ENCODE results near the gene TPCN1. TPM values are rescaled to one million over a fixed set of nuclear protein-coding genes. Genes with fewer than 3 reads are reported as not detected.

Gene TPCN1
- total RNA-seq, 1 donor from 2014 or later, result 39.5 TPM

DNA sequence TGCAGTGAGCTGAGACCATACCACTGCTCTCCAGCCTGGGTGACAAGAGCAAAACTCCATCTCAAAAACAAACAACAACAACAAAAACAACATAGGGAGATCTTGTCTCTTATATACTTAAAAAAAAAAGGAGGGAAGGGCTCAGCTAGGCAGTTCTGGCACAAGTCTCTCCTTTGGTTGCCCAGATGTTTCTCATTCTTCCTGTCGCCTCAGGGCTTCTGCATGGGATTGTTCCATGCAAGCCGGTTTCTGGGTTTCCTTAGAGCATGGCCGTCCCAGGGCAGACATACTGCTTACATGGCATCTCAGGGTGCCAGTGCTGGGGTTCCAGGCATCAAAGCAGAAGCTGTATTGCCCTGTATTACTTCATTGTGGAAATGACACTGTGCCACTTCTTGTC, 118.8 kb downstream of the TPCN1 start:
- intact Hi-C loops (cut with DNase I), result no loop called here
- Histone ChIP-seq H3K9me3 (no peaks in the 10 kb centered on the region), H3K36me3 (no peaks in the 10 kb centered on the region), H3K27me3 (no peaks in the 10 kb centered on the region), H3K4me3 (no peak overlapping the region), H3K27ac (no peak overlapping the region), H3K4me1 (peaks cover 5% of the 10 kb centered on the region)
- TF ChIP-seq POLR2A (IDR thresholded peaks at IDR 0.05) (no peak), POLR2AphosphoS5 (IDR thresholded peaks at IDR 0.05; ENCODE audit: insufficient read depth in 1 of 2, low read depth in 1 of 2) (no peak)
- TF ChIP-seq, protein P1, sequence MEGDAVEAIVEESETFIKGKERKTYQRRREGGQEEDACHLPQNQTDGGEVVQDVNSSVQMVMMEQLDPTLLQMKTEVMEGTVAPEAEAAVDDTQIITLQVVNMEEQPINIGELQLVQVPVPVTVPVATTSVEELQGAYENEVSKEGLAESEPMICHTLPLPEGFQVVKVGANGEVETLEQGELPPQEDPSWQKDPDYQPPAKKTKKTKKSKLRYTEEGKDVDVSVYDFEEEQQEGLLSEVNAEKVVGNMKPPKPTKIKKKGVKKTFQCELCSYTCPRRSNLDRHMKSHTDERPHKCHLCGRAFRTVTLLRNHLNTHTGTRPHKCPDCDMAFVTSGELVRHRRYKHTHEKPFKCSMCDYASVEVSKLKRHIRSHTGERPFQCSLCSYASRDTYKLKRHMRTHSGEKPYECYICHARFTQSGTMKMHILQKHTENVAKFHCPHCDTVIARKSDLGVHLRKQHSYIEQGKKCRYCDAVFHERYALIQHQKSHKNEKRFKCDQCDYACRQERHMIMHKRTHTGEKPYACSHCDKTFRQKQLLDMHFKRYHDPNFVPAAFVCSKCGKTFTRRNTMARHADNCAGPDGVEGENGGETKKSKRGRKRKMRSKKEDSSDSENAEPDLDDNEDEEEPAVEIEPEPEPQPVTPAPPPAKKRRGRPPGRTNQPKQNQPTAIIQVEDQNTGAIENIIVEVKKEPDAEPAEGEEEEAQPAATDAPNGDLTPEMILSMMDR (IDR thresholded peaks at IDR 0.05), result no peak
- no peak for DNase-seq (ENCODE audit: extremely low spot score in 2 of 2)

DNA sequence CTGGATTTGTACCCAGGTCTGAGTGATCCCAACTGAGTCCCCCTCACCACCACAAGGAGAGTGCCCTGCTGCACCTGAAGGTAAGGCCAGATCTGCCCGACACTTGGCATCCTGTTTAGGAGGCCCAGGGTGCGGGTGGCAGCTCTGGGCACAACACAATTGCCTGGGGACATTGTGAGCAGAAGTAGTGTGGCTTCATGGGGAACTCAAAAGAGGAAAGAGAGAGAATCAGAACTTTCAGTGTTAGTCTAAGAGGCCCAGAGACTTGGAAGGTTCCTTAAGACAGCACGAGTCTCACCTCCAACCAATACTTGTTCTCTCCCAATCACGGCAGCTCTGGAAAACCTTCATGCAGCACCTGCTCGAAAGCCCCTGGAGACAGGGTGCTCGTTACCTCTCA, 120.3 kb downstream of the TPCN1 start:
- Histone ChIP-seq H3K9me3 (no peaks in the 10 kb centered on the region), H3K36me3 (no peaks in the 10 kb centered on the region), H3K27ac (no peak overlapping the region), H3K4me3 (no peak overlapping the region), H3K4me1 (no peaks in the 10 kb centered on the region), H3K27me3 (no peaks in the 10 kb centered on the region)
- intact Hi-C loops (cut with DNase I), result no loop called here
- TF ChIP-seq POLR2AphosphoS5 (IDR thresholded peaks at IDR 0.05; ENCODE audit: insufficient read depth in 1 of 2, low read depth in 1 of 2) (no peak), POLR2A (IDR thresholded peaks at IDR 0.05) (no peak)
- no peak for DNase-seq (ENCODE audit: extremely low spot score in 2 of 2)

GRCh38 chr12:113345318-113345717, 124.1 kb downstream of the TPCN1 start:
- H3K4me3 ChIP-seq, result no peak overlapping the region
- no peaks in the 10 kb centered on the region for H3K27me3 ChIP-seq
- TF ChIP-seq POLR2AphosphoS5 (IDR thresholded peaks at IDR 0.05; ENCODE audit: insufficient read depth in 1 of 2, low read depth in 1 of 2) (no peak), POLR2A (IDR thresholded peaks at IDR 0.05) (no peak)
- TF ChIP-seq, protein P1 (IDR thresholded peaks at IDR 0.05), result no peak
- no peak for DNase-seq (ENCODE audit: extremely low spot score in 2 of 2)
- no peak overlapping the region for H3K27ac ChIP-seq
- intact Hi-C loops (cut with DNase I), result no loop called here
- H3K36me3 ChIP-seq, result no peaks in the 10 kb centered on the region
- H3K4me1 ChIP-seq, result no peaks in the 10 kb centered on the region
- H3K9me3 ChIP-seq, result no peaks in the 10 kb centered on the region

DNA sequence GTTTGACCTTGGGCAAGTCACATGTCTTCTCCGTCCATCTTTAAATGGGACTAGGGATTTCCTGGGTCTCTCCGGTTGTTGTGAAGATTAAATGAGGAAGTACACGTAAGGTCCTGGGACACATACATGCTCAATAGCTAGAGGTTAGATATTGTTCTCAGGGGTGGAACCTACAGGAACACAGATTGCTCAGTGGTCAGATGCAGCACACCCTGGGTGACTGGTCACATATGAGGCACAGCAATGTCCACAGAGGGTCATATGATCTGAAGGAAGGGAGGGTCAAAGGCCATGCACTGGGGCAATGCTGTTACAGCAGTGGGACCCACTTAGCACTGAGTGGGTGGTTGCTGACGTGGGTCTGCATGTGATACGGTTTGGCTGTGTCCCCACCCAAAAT, 125.1 kb downstream of the TPCN1 start:
- no peaks in the 10 kb centered on the region for H3K4me1 ChIP-seq
- DNase-seq (ENCODE audit: extremely low spot score in 2 of 2), result no peak
- no peaks in the 10 kb centered on the region for H3K9me3 ChIP-seq
- TF ChIP-seq, protein P1 (IDR thresholded peaks at IDR 0.05), result no peak
- TF ChIP-seq POLR2AphosphoS5 (IDR thresholded peaks at IDR 0.05; ENCODE audit: insufficient read depth in 1 of 2, low read depth in 1 of 2) (no peak), POLR2A (IDR thresholded peaks at IDR 0.05) (no peak)
- H3K27ac ChIP-seq, result no peak overlapping the region
- intact Hi-C loops (cut with DNase I), result no loop called here
- no peaks in the 10 kb centered on the region for H3K27me3 ChIP-seq
- H3K4me3 ChIP-seq, result no peak overlapping the region
- no peaks in the 10 kb centered on the region for H3K36me3 ChIP-seq

DNA sequence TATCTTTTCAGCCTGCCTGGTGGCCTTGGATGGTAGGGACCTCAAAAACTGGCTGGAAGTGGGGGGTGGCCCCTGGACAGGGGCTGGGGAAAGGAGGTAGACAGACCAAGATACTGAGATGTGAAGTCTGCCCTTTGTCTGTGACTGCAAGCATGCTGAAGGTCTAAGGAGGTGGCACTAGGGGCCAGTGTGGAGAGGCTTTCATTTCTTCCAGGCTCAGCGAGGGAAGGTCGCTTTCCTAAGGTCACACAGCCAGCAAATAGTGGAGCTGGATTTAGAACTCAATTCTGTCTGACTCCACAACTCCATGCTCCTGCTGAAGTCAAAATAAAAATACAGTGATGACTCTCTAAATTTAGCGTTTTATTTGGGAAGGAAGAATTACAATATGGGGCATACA, 125.8 kb downstream of the TPCN1 start:
- TF ChIP-seq POLR2AphosphoS5 (IDR thresholded peaks at IDR 0.05; ENCODE audit: insufficient read depth in 1 of 2, low read depth in 1 of 2), result no peak
- intact Hi-C loops (cut with DNase I), result no loop called here
- no peak overlapping the region for H3K4me3 ChIP-seq
- H3K4me1 ChIP-seq, result no peaks in the 10 kb centered on the region
- H3K9me3 ChIP-seq, result no peaks in the 10 kb centered on the region
- no peaks in the 10 kb centered on the region for H3K36me3 ChIP-seq
- DNase-seq (ENCODE audit: extremely low spot score in 2 of 2), result no peak
- H3K27me3 ChIP-seq, result no peaks in the 10 kb centered on the region
- no peak overlapping the region for H3K27ac ChIP-seq

DNA sequence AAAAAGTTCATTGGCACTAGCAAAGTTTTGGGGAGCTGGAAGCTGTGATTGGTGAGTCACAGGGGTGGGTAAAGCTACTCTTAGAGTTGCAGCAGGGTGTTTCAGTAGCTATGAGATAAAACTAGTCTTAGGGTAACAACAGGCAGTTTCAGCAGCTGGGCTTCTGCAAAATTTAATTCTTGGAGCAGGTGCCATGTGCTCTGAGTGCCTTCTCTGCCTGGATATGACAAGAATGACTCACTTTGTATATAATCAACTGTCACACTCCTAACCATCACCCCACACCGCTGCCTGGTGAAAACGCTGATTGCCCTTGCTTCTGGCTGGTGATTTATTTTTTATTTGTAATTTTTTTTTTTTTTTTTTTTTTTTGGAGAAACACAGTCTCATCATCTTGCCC, 126.6 kb downstream of the TPCN1 start:
- H3K4me1 ChIP-seq, result no peaks in the 10 kb centered on the region
- no peak overlapping the region for H3K4me3 ChIP-seq
- no peaks in the 10 kb centered on the region for H3K36me3 ChIP-seq
- no peak for DNase-seq (ENCODE audit: extremely low spot score in 2 of 2)
- intact Hi-C loops (cut with DNase I), result no loop called here
- no peak overlapping the region for H3K27ac ChIP-seq
- H3K27me3 ChIP-seq, result no peaks in the 10 kb centered on the region
- H3K9me3 ChIP-seq, result no peaks in the 10 kb centered on the region
- TF ChIP-seq, protein P1 (IDR thresholded peaks at IDR 0.05), result no peak
- TF ChIP-seq POLR2AphosphoS5 (IDR thresholded peaks at IDR 0.05; ENCODE audit: insufficient read depth in 1 of 2, low read depth in 1 of 2) (no peak), POLR2A (IDR thresholded peaks at IDR 0.05) (no peak)

Small RNAs within 50 kb of the gene (microRNA-seq; reads per million reads assigned to microRNA genes)
- not detected for gene MIR6762 (ENCODE audit: borderline number of aligned reads, borderline replicate concordance)

Small RNAs within 50 kb of the gene (small RNA-seq; reads per million reads assigned to genes)
- gene MIR6762 (not detected), gene RF00019 (not detected)

Other genes with a start within 250 kb of the TPCN1 start
- gene OAS2, start 242.9 kb upstream of the TPCN1 start, total RNA-seq, result 14.0 TPM
- 8.3 TPM for gene DTX1, start 164.7 kb upstream of the TPCN1 start, total RNA-seq
- gene RASAL1, start 85.7 kb upstream of the TPCN1 start, total RNA-seq, result 11.0 TPM
- not detected for gene CFAP73, start 71.7 kb upstream of the TPCN1 start, total RNA-seq
- gene DDX54, start 36.0 kb upstream of the TPCN1 start, total RNA-seq, result 52.5 TPM
- gene RITA1, start 35.7 kb upstream of the TPCN1 start, total RNA-seq, result 14.5 TPM
- 42.2 TPM for gene SLC8B1, start 113.6 kb downstream of the TPCN1 start, total RNA-seq
- 38.1 TPM for gene PLBD2, start 137.1 kb downstream of the TPCN1 start, total RNA-seq
- not detected for gene SDS, start 182.4 kb downstream of the TPCN1 start, total RNA-seq
- gene SDSL, start 200.9 kb downstream of the TPCN1 start, total RNA-seq, result not detected